Sigmoid colon (tissue), 7 donors: ENCODE data around the gene SPEM3. TPM values are rescaled to one million over a fixed set of nuclear protein-coding genes. Genes with fewer than 3 reads are reported as not detected.

Experiments
- DNase-seq: peaks from one replicate; pipeline ENCODE4 v3.0.0-alpha.2; 2019
- H3K27ac ChIP-seq, 4 donors: fragments of 200-600 bp; sonication (generic); one replicate each; pipeline ENCODE4 v1.5.1; 2016 to 2019; ENCODE audit warnings: mild to moderate bottlenecking in 1 of 4
- H3K27me3 ChIP-seq, 3 donors: fragments of 200-600 bp; sonication (generic); one replicate each; pipeline ENCODE4 v1.5.1; 2019; ENCODE audit warnings: mild to moderate bottlenecking in 1 of 3
- H3K36me3 ChIP-seq, 4 donors: fragments of 200-600 bp; sonication (generic); one replicate each; pipeline ENCODE4 v1.5.1; 2016 to 2019
- H3K4me1 ChIP-seq, 4 donors: fragments of 200-600 bp; sonication (generic); one replicate each; pipeline ENCODE4 v1.5.1; 2017 to 2019
- H3K4me3 ChIP-seq, 4 donors: fragments of 200-600 bp; sonication (generic); one replicate each; pipeline ENCODE4 v1.5.1; 2017 to 2019; ENCODE audit warnings: mild to moderate bottlenecking in 2 of 4, moderate library complexity in 1 of 4
- H3K9me3 ChIP-seq, 4 donors: fragments of 200-600 bp in 3 of 4; sonication (generic) in 3 of 4; one replicate each; pipeline versions ENCODE4 v1.5.1 to v1.6.1; 2013 to 2019
- CTCF ChIP-seq, 4 experiments: fragments of 450-650 bp in 3 of 4; fragments of 200-600 bp in 1 of 4; IDR thresholded peaks; one replicate each; pipeline ENCODE4 v1.5.1; 2016 to 2019; ENCODE audit warnings: antibody characterized with exemption in 4 of 4, mild to moderate bottlenecking in 3 of 4, moderate library complexity in 2 of 4
- EP300 ChIP-seq, 4 donors: sonication (generic); formaldehyde crosslinking; IDR thresholded peaks; one replicate each; pipeline ENCODE4 v1.6.1; 2017; ENCODE audit warnings: antibody characterized with exemption in 4 of 4
- POLR2A ChIP-seq, 2 donors: fragments of 450-650 bp; IDR thresholded peaks; one replicate each; pipeline ENCODE4 v1.6.1; 2016; ENCODE audit warnings: antibody characterized with exemption in 2 of 2, mild to moderate bottlenecking in 2 of 2, moderate library complexity in 2 of 2
- POLR2AphosphoS5 ChIP-seq, 4 donors: sonication (generic); formaldehyde crosslinking; IDR thresholded peaks; one replicate each; pipeline ENCODE4 v1.6.1; 2017; ENCODE audit warnings: antibody characterized with exemption in 4 of 4
- WGBS, 2 donors: extraction: QIAGEN DNeasy Blood & Tissue Kit; methylation state at CpG; one replicate each; pipeline ENCODE4 v1.1.7; 2013; 5-methylcytosine and 5-hydroxymethylcytosine counted together
- intact Hi-C: fragments of 100-400 bp; cut with DNase I; formaldehyde crosslinking; loops from one replicate; pipeline ENCODE4 v1.15.1; 2023
- polyA plus RNA-seq, 3 donors: library from polyadenylated mRNA; stranded (reverse); fragments of 200-250 nt; gene quantifications; one replicate each; pipeline ENCODE4 v1.2.3, GENCODE V29; 2013
- total RNA-seq, 4 donors: library from RNA; depleted of rRNA; stranded (reverse); fragments of >200 nt; gene quantifications; one replicate each; pipeline ENCODE4 v1.1.0, GENCODE V29; 2016
- donor health status: healthy with polysubstance abuse.
- donor health status: Bipolar disorder and iron deficiency.
- donor health status: healthy.

The SPEM3 gene
- total and polyA plus RNA-seq, 7 donors = not detected

GRCh38 chr17:7411427-7411750 is 17.3 kb upstream of the SPEM3 start:
- no peak for TF ChIP-seq EP300 (IDR thresholded peaks at IDR 0.05)
- TF ChIP-seq POLR2AphosphoS5 (IDR thresholded peaks at IDR 0.05) = no peak
- no peak for TF ChIP-seq POLR2A (IDR thresholded peaks at IDR 0.05)
- no peak for TF ChIP-seq CTCF (IDR thresholded peaks at IDR 0.05)
- WGBS, 2 donors = 88 to 92% methylated on average over 8 of the region's 8 CpGs
- no peaks in the 10 kb centered on the region for H3K9me3 ChIP-seq
- intact Hi-C loops = no loop called here
- H3K36me3 ChIP-seq = peaks cover 0 to 47% (median 9%) of the 10 kb centered on the region in 4 donors
- H3K4me1 ChIP-seq = peaks cover 0 to 8% (median 5%) of the 10 kb centered on the region in 4 donors
- DNase-seq = no peak
- H3K27me3 ChIP-seq = no peaks in the 10 kb centered on the region
- no peak overlapping the region for H3K27ac ChIP-seq
- H3K4me3 ChIP-seq = no peak overlapping the region

- no peaks in the 10 kb centered on the region for H3K9me3 ChIP-seq
- H3K4me1 ChIP-seq = no peaks in the 10 kb centered on the region
- no peak overlapping the region for H3K27ac ChIP-seq
- H3K27me3 ChIP-seq = no peaks in the 10 kb centered on the region
- no peak overlapping the region for H3K4me3 ChIP-seq
- no peak for DNase-seq
- TF ChIP-seq CTCF (IDR thresholded peaks at IDR 0.05) (no peak), POLR2A (IDR thresholded peaks at IDR 0.05) (no peak), POLR2AphosphoS5 (IDR thresholded peaks at IDR 0.05) (no peak), EP300 (IDR thresholded peaks at IDR 0.05) (no peak)
- 77 to 83% methylated on average over 6 of the region's 6 CpGs for WGBS, 2 donors
- intact Hi-C loops = no loop called here
- H3K36me3 ChIP-seq = peaks cover 0 to 60% (median 12%) of the 10 kb centered on the region in 4 donors
Measured at GRCh38 chr17:7413346-7413985, 15.2 kb upstream of the SPEM3 start.

- 83 to 87% methylated on average over 14 of the region's 14 CpGs for whole genome bisulfite sequencing, 2 donors
- no peak for TF ChIP-seq CTCF (IDR thresholded peaks at IDR 0.05)
- no peak for TF ChIP-seq EP300 (IDR thresholded peaks at IDR 0.05)
- TF ChIP-seq POLR2AphosphoS5 (IDR thresholded peaks at IDR 0.05) = no peak
- TF ChIP-seq POLR2A (IDR thresholded peaks at IDR 0.05) = no peak
- Histone ChIP-seq H3K4me1 (no peaks in the 10 kb centered on the region), H3K4me3 (no peak overlapping the region), H3K27me3 (no peaks in the 10 kb centered on the region), H3K27ac (no peak overlapping the region), H3K36me3 (peaks cover 0 to 46% (median 8%) of the 10 kb centered on the region in 4 donors), H3K9me3 (no peaks in the 10 kb centered on the region)
- no peak for DNase-seq
- intact Hi-C loops = no loop called here
Measured at GRCh38 chr17:7414837-7415236, 13.8 kb upstream of the SPEM3 start.

- intact Hi-C loops = no loop called here
- Histone ChIP-seq H3K4me1 (no peaks in the 10 kb centered on the region), H3K27me3 (no peaks in the 10 kb centered on the region), H3K36me3 (peaks cover 0 to 38% (median 6%) of the 10 kb centered on the region in 4 donors), H3K9me3 (no peaks in the 10 kb centered on the region), H3K27ac (no peak overlapping the region), H3K4me3 (no peak overlapping the region)
- no peak for DNase-seq
- TF ChIP-seq CTCF (IDR thresholded peaks at IDR 0.05) = no peak
- TF ChIP-seq POLR2AphosphoS5 (IDR thresholded peaks at IDR 0.05) = no peak
- no peak for TF ChIP-seq POLR2A (IDR thresholded peaks at IDR 0.05)
- TF ChIP-seq EP300 (IDR thresholded peaks at IDR 0.05) = no peak
- WGBS, 2 donors = 74 to 89% methylated on average over 23 of the region's 23 CpGs
Measured at GRCh38 chr17:7415784-7416183, 12.9 kb upstream of the SPEM3 start.

- intact Hi-C loops = no loop called here
- 62 to 77% methylated on average over 6 of the region's 6 CpGs for WGBS, 2 donors
- no peak for DNase-seq
- H3K36me3 ChIP-seq = peaks cover 0 to 38% (median 6%) of the 10 kb centered on the region in 4 donors
- no peak overlapping the region for H3K27ac ChIP-seq
- H3K4me3 ChIP-seq = no peak overlapping the region
- TF ChIP-seq POLR2AphosphoS5 (IDR thresholded peaks at IDR 0.05) = no peak
- no peak for TF ChIP-seq EP300 (IDR thresholded peaks at IDR 0.05)
- no peak for TF ChIP-seq CTCF (IDR thresholded peaks at IDR 0.05)
- no peak for TF ChIP-seq POLR2A (IDR thresholded peaks at IDR 0.05)
- H3K4me1 ChIP-seq = no peaks in the 10 kb centered on the region
- H3K27me3 ChIP-seq = no peaks in the 10 kb centered on the region
- no peaks in the 10 kb centered on the region for H3K9me3 ChIP-seq
Measured at GRCh38 chr17:7416323-7416722, 12.3 kb upstream of the SPEM3 start.
